ENCODE measurements around the gene RWDD3.

DNA sequence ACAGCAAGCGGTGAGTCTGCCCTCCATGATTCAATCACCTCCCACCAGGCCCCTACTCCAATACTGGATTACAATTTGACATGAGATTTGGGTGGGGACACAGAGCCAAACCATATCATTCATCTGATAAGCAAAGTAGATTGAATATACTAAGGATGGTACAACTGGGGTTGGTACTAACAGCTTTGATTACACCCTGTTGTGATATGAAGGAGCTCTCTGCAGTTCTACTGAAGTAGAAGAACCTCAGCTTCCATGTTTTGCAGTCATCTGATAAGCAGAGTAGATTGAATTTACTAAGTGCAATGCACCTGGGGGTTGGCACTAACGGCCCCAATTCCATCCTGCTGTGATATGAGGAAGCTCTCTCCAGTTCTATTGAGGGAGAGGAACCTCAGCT, 31.1 kb downstream of the RWDD3 start:
- TF ChIP-seq, protein P1, sequence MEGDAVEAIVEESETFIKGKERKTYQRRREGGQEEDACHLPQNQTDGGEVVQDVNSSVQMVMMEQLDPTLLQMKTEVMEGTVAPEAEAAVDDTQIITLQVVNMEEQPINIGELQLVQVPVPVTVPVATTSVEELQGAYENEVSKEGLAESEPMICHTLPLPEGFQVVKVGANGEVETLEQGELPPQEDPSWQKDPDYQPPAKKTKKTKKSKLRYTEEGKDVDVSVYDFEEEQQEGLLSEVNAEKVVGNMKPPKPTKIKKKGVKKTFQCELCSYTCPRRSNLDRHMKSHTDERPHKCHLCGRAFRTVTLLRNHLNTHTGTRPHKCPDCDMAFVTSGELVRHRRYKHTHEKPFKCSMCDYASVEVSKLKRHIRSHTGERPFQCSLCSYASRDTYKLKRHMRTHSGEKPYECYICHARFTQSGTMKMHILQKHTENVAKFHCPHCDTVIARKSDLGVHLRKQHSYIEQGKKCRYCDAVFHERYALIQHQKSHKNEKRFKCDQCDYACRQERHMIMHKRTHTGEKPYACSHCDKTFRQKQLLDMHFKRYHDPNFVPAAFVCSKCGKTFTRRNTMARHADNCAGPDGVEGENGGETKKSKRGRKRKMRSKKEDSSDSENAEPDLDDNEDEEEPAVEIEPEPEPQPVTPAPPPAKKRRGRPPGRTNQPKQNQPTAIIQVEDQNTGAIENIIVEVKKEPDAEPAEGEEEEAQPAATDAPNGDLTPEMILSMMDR (IDR thresholded peaks at IDR 0.05), result no peak
- no peak for TF ChIP-seq POLR2A (IDR thresholded peaks at IDR 0.05)
